HG03064 (cell line): ENCODE measurements around the gene HDAC8.

ENCODE experiments used
- ATAC-seq: cut with Tn5 transposase; IDR thresholded peaks from one replicate; pipeline ENCODE4 v1.9.1; 2021; ENCODE audit warnings: low read depth; ENCODE audit not compliant: unreplicated experiment

The HDAC8 gene

GRCh38 chrX:72301781-72302180 lies 270.9 kb downstream of the HDAC8 start:
- no peak for ATAC-seq

- ATAC-seq = no peak
These were observed 272.6 kb downstream of the HDAC8 start for GRCh38 chrX:72299891-72300630.

- no peak for ATAC-seq
These were observed 274.5 kb downstream of the HDAC8 start for GRCh38 chrX:72297953-72298730.

- ATAC-seq = no peak
These were observed 275.7 kb downstream of the HDAC8 start for GRCh38 chrX:72296991-72297390.

GRCh38 chrX:72295745-72296144 lies 276.9 kb downstream of the HDAC8 start:
- no peak for ATAC-seq

GRCh38 chrX:72294497-72294896 lies 278.1 kb downstream of the HDAC8 start:
- no peak for ATAC-seq

GRCh38 chrX:72282302-72282701 lies 290.3 kb downstream of the HDAC8 start:
- no peak for ATAC-seq

GRCh38 chrX:72280321-72280845 lies 292.3 kb downstream of the HDAC8 start:
- ATAC-seq = no peak
